ENCODE results near the gene TIMP2. TPM values are rescaled to one million over a fixed set of nuclear protein-coding genes. Genes with fewer than 3 reads are reported as not detected.
A peak's percentile ranks its signal among the peaks of the same experiment; 100 is the strongest.

The TIMP2 gene
- total and polyA plus RNA-seq, 8 donors = 158 to 313 (median 179) TPM

GRCh38 chr17:78857266-78857665 lies 67.9 kb downstream of the TIMP2 start:
- TF ChIP-seq, protein P1, sequence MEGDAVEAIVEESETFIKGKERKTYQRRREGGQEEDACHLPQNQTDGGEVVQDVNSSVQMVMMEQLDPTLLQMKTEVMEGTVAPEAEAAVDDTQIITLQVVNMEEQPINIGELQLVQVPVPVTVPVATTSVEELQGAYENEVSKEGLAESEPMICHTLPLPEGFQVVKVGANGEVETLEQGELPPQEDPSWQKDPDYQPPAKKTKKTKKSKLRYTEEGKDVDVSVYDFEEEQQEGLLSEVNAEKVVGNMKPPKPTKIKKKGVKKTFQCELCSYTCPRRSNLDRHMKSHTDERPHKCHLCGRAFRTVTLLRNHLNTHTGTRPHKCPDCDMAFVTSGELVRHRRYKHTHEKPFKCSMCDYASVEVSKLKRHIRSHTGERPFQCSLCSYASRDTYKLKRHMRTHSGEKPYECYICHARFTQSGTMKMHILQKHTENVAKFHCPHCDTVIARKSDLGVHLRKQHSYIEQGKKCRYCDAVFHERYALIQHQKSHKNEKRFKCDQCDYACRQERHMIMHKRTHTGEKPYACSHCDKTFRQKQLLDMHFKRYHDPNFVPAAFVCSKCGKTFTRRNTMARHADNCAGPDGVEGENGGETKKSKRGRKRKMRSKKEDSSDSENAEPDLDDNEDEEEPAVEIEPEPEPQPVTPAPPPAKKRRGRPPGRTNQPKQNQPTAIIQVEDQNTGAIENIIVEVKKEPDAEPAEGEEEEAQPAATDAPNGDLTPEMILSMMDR (IDR thresholded peaks at IDR 0.05) = no peak
- no peak overlapping the region for H3K4me3 ChIP-seq
- H3K4me1 ChIP-seq = peaks cover 0 to 10% of the 10 kb centered on the region in 2 donors
- DNase-seq (no peak), ATAC-seq (no peak)
- intact Hi-C loops (cut with DNase I) = no loop called here
- peaks cover 0 to 69% of the 10 kb centered on the region in 2 donors for H3K36me3 ChIP-seq
- H3K27ac ChIP-seq = no peak overlapping the region
- no peaks in the 10 kb centered on the region for H3K9me3 ChIP-seq
- no peaks in the 10 kb centered on the region for H3K27me3 ChIP-seq

DNA sequence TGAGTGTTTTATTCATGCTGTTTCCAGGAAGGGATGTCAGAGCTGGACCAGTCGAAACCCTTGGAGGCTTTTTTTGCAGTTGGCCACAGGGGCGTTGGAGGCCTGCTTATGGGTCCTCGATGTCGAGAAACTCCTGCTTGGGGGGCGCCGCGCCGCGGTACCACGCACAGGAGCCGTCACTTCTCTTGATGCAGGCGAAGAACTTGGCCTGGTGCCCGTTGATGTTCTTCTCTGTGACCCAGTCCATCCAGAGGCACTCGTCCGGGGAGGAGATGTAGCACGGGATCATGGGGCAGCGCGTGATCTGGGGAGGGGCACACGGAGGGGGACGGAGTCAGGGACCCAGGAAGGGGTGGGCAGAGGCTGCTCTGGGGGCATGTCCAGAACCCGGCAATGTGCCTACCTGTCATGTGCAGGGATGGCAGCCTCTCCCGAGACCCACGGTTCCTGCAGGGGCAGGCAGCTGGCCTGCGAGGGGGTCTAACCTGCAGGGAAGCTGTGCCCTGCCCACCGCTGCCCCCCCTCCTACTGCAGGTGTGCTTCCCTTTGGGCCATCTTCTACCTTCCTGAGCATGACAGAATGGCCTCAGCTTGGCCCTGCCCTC lies 69.5 kb downstream of the TIMP2 start:
- Histone ChIP-seq H3K9me3 (no peaks in the 10 kb centered on the region), H3K36me3 (peaks cover 0 to 66% of the 10 kb centered on the region in 2 donors), H3K27me3 (no peaks in the 10 kb centered on the region), H3K27ac (no peak overlapping the region), H3K4me1 (no peaks in the 10 kb centered on the region), H3K4me3 (no peak overlapping the region)
- intact Hi-C loops (cut with DNase I) = no loop called here
- TF ChIP-seq, protein P1 (IDR thresholded peaks at IDR 0.05) = no peak
- peak in 1 of 4 donors; percentile 70 for DNase-seq
- no peak for ATAC-seq

- Histone ChIP-seq H3K4me1 (no peaks in the 10 kb centered on the region), H3K27ac (no peak overlapping the region), H3K36me3 (peaks cover 0 to 60% of the 10 kb centered on the region in 2 donors), H3K9me3 (no peaks in the 10 kb centered on the region), H3K4me3 (no peak overlapping the region), H3K27me3 (no peaks in the 10 kb centered on the region)
- DNase-seq = no peak
- TF ChIP-seq, protein P1 (IDR thresholded peaks at IDR 0.05) = no peak
- no peak for ATAC-seq
- intact Hi-C loops (cut with DNase I) = no loop called here
Observed at GRCh38 chr17:78854508-78854907, 70.7 kb downstream of the TIMP2 start.

GRCh38 chr17:78853926-78854394 lies 71.2 kb downstream of the TIMP2 start:
- Histone ChIP-seq H3K4me1 (no peaks in the 10 kb centered on the region), H3K9me3 (no peaks in the 10 kb centered on the region), H3K4me3 (no peak overlapping the region), H3K36me3 (peaks cover 0 to 59% of the 10 kb centered on the region in 2 donors), H3K27ac (no peak overlapping the region), H3K27me3 (no peaks in the 10 kb centered on the region)
- TF ChIP-seq, protein P1 (IDR thresholded peaks at IDR 0.05) = no peak
- DNase-seq (no peak), ATAC-seq (no peak)
- intact Hi-C loops (cut with DNase I) = no loop called here

DNA sequence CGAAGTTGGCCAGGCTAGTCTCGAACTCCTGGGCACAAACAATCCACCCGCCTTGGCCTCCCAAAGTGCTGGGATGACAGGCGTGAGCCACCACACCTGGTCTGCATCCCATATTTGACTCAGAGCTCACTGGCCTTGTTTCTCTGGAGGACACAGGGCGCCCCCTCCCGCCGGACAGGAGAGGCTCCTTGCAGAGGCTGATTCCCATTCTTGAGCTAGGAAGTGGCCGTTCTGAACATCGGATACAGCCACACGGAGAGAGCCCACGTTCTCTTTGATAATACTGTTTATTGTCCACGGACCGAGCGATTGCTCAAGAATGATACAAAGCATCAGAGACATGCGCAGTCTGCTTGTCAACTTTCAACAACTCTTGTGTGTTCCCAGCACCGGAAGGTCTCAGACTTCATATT lies 72.5 kb downstream of the TIMP2 start:
- Histone ChIP-seq H3K4me1 (no peaks in the 10 kb centered on the region), H3K27me3 (no peaks in the 10 kb centered on the region), H3K36me3 (peaks cover 0 to 51% of the 10 kb centered on the region in 2 donors), H3K4me3 (no peak overlapping the region), H3K27ac (no peak overlapping the region), H3K9me3 (no peaks in the 10 kb centered on the region)
- TF ChIP-seq, protein P1 (IDR thresholded peaks at IDR 0.05) = no peak
- ATAC-seq (peak; percentile 20), DNase-seq (peak in 2 of 4 donors; percentile 69 to 90)
- intact Hi-C loops (cut with DNase I) = no loop called here
